PFSK-1 (cell line): ENCODE measurements around the gene GATB.

ENCODE experiments used
- FOXP2 ChIP-seq: optimal IDR thresholded peaks from 2 replicates; pipeline ENCODE3; 2011; ENCODE audit warnings: borderline replicate concordance, control low read depth, inconsistent platforms; ENCODE audit not compliant: insufficient read depth; ENCODE audit errors: extremely low read length, extremely low read depth
- POLR2AphosphoS5 ChIP-seq: IDR thresholded peaks from 2 replicates; pipeline ENCODE4 v1.6.1; 2012; ENCODE audit warnings: low read depth, mild to moderate bottlenecking, control low read depth, low read length, moderate library complexity
- SIN3A ChIP-seq: IDR thresholded peaks from 2 replicates; pipeline ENCODE4 v1.6.1; 2012; ENCODE audit warnings: mild to moderate bottlenecking, low read length, moderate library complexity, borderline replicate concordance; ENCODE audit not compliant: insufficient read depth
- TAF1 ChIP-seq: IDR thresholded peaks from 2 replicates; pipeline ENCODE4 v1.6.1; 2012; ENCODE audit warnings: low read length, control low read depth, borderline replicate concordance; ENCODE audit not compliant: insufficient read depth
- TF ChIP-seq, protein P1 (sequence below), 2 experiments: IDR thresholded peaks; 2 replicates each; pipeline versions ENCODE4 v1.6.1 to v1.8.0; 2011 to 2012; ENCODE audit warnings: low read depth in 2 of 2, low read length in 2 of 2, control low read depth in 1 of 2, inconsistent platforms in 1 of 2, mild to moderate bottlenecking in 1 of 2, moderate library complexity in 1 of 2; ENCODE audit not compliant: insufficient read depth in 1 of 2

GATB gene

GRCh38 chr4:151728006-151728405 lies 32.8 kb downstream of the GATB start:
- no peak for TF ChIP-seq TAF1
- TF ChIP-seq POLR2AphosphoS5 = no peak
- TF ChIP-seq, protein P1, sequence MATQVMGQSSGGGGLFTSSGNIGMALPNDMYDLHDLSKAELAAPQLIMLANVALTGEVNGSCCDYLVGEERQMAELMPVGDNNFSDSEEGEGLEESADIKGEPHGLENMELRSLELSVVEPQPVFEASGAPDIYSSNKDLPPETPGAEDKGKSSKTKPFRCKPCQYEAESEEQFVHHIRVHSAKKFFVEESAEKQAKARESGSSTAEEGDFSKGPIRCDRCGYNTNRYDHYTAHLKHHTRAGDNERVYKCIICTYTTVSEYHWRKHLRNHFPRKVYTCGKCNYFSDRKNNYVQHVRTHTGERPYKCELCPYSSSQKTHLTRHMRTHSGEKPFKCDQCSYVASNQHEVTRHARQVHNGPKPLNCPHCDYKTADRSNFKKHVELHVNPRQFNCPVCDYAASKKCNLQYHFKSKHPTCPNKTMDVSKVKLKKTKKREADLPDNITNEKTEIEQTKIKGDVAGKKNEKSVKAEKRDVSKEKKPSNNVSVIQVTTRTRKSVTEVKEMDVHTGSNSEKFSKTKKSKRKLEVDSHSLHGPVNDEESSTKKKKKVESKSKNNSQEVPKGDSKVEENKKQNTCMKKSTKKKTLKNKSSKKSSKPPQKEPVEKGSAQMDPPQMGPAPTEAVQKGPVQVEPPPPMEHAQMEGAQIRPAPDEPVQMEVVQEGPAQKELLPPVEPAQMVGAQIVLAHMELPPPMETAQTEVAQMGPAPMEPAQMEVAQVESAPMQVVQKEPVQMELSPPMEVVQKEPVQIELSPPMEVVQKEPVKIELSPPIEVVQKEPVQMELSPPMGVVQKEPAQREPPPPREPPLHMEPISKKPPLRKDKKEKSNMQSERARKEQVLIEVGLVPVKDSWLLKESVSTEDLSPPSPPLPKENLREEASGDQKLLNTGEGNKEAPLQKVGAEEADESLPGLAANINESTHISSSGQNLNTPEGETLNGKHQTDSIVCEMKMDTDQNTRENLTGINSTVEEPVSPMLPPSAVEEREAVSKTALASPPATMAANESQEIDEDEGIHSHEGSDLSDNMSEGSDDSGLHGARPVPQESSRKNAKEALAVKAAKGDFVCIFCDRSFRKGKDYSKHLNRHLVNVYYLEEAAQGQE (IDR thresholded peaks at IDR 0.05; ENCODE audit: insufficient read depth in 1 of 2, low read depth in 2 of 2, low read length in 2 of 2) = no peak
- TF ChIP-seq FOXP2 = no peak
- TF ChIP-seq SIN3A = no peak

DNA sequence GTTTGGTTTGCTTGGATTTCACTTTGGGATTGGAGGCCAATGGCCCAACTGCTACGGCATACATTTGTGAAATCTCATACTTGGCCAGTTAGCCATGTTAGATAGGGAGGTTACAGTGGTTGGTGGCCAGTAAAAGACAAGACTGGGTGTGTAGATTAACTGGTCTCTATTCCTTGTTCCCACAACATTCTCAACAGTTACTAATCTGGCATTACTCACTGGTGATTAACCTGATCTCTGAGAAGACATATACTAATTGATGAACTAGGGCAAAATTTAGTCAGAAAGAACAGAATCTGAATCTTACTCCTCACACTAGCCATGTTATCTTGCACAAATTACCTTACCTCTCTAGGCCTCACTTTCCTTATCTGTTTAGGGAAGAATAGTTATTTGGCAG lies 33.4 kb downstream of the GATB start:
- no peak for TF ChIP-seq POLR2AphosphoS5
- no peak for TF ChIP-seq FOXP2
- TF ChIP-seq SIN3A = no peak
- TF ChIP-seq, protein P1 (IDR thresholded peaks at IDR 0.05; ENCODE audit: insufficient read depth in 1 of 2, low read depth in 2 of 2, low read length in 2 of 2) = no peak
- no peak for TF ChIP-seq TAF1

- TF ChIP-seq TAF1 = no peak
- no peak for TF ChIP-seq FOXP2
- no peak for TF ChIP-seq SIN3A
- TF ChIP-seq, protein P1 (IDR thresholded peaks at IDR 0.05; ENCODE audit: insufficient read depth in 1 of 2, low read depth in 2 of 2, low read length in 2 of 2) = no peak
- TF ChIP-seq POLR2AphosphoS5 = no peak
Measured at GRCh38 chr4:151725087-151725486, 35.7 kb downstream of the GATB start.

GRCh38 chr4:151721916-151722315 lies 38.9 kb downstream of the GATB start:
- TF ChIP-seq, protein P1 (IDR thresholded peaks at IDR 0.05; ENCODE audit: insufficient read depth in 1 of 2, low read depth in 2 of 2, low read length in 2 of 2) = no peak
- TF ChIP-seq FOXP2 = no peak
- no peak for TF ChIP-seq SIN3A
- no peak for TF ChIP-seq TAF1
- TF ChIP-seq POLR2AphosphoS5 = no peak

GRCh38 chr4:151721466-151721865 lies 39.3 kb downstream of the GATB start:
- TF ChIP-seq POLR2AphosphoS5 (no peak), TAF1 (no peak), SIN3A (no peak), FOXP2 (no peak)
- TF ChIP-seq, protein P1 (IDR thresholded peaks at IDR 0.05; ENCODE audit: insufficient read depth in 1 of 2, low read depth in 2 of 2, low read length in 2 of 2) = no peak
